ENCODE data around the gene FADS2. TPM values are rescaled to one million over a fixed set of nuclear protein-coding genes. Genes with fewer than 3 reads are reported as not detected.
A peak's percentile ranks its signal among the peaks of the same experiment; 100 is the strongest.

Gene FADS2
- total and polyA plus RNA-seq, 2 experiments from 2014 or later: 124 to 392 TPM

DNA sequence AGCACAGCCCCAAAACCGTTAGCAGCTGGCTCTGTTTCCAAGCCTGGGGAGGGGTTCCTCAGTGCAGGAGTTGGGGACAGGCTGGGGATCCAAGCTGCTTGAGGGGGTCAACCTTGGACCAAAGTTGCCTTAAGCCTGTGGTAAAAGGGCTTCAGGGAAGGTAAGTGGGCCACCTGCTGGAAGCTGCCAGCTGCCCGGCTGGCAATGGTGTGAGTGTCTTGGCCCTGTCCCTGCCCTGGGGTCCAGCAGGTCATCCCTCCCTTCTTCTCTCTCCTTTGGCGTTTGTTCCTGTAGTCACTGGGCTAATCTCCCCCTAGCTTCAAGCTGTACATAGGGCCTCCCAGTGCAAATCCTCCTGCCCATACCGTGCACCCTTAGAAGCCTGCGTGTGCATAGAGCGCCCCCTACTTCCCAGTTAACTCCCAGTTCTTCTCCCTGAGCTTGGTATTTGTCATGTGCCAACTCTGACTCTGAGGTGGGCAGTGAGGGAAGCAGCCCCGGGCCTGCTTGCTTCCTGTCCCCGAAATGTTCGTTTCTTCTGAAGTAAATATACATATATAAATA lies 40.1 kb upstream of the FADS2 start:
- H3F3A ChIP-seq (replicated peaks; ENCODE audit: low read depth): peaks cover 15% of the 10 kb centered on the region; the same call in 1 of the 2 replicates
- H3K27ac ChIP-seq (ENCODE audit: low read depth): no peak overlapping the region
- H3K36me3 Mint-ChIP-seq (ENCODE audit: low read depth): peaks cover 60% of the 10 kb centered on the region
- H2AFZ ChIP-seq: no peak overlapping the region
- no peak overlapping the region for H3K4me3 ChIP-seq
- peaks cover 20% of the 10 kb centered on the region for H3K27me3 Mint-ChIP-seq (ENCODE audit: insufficient read depth, low read depth, poor library complexity)
- peak; percentile 90 for DNase-seq (ENCODE audit: low spot score)
- peaks cover 23% of the 10 kb centered on the region for H3K79me2 ChIP-seq (replicated peaks; ENCODE audit: insufficient read depth)
- no peak overlapping the region for H3K4me2 ChIP-seq
- peaks cover 15% of the 10 kb centered on the region for H3K36me3 ChIP-seq (ENCODE audit: insufficient read depth)
- peaks cover 12% of the 10 kb centered on the region for H4K20me1 ChIP-seq (replicated peaks; ENCODE audit: insufficient read depth)
- TF ChIP-seq, protein P1, sequence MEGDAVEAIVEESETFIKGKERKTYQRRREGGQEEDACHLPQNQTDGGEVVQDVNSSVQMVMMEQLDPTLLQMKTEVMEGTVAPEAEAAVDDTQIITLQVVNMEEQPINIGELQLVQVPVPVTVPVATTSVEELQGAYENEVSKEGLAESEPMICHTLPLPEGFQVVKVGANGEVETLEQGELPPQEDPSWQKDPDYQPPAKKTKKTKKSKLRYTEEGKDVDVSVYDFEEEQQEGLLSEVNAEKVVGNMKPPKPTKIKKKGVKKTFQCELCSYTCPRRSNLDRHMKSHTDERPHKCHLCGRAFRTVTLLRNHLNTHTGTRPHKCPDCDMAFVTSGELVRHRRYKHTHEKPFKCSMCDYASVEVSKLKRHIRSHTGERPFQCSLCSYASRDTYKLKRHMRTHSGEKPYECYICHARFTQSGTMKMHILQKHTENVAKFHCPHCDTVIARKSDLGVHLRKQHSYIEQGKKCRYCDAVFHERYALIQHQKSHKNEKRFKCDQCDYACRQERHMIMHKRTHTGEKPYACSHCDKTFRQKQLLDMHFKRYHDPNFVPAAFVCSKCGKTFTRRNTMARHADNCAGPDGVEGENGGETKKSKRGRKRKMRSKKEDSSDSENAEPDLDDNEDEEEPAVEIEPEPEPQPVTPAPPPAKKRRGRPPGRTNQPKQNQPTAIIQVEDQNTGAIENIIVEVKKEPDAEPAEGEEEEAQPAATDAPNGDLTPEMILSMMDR (conservative IDR thresholded peaks at IDR 0.05; ENCODE audit: low read depth in 2 of 2): peak; percentile 75 to 88
- no peak for TF ChIP-seq POLR2AphosphoS5 (IDR thresholded peaks at IDR 0.05; ENCODE audit: low read depth)
- TF ChIP-seq, protein P2, sequence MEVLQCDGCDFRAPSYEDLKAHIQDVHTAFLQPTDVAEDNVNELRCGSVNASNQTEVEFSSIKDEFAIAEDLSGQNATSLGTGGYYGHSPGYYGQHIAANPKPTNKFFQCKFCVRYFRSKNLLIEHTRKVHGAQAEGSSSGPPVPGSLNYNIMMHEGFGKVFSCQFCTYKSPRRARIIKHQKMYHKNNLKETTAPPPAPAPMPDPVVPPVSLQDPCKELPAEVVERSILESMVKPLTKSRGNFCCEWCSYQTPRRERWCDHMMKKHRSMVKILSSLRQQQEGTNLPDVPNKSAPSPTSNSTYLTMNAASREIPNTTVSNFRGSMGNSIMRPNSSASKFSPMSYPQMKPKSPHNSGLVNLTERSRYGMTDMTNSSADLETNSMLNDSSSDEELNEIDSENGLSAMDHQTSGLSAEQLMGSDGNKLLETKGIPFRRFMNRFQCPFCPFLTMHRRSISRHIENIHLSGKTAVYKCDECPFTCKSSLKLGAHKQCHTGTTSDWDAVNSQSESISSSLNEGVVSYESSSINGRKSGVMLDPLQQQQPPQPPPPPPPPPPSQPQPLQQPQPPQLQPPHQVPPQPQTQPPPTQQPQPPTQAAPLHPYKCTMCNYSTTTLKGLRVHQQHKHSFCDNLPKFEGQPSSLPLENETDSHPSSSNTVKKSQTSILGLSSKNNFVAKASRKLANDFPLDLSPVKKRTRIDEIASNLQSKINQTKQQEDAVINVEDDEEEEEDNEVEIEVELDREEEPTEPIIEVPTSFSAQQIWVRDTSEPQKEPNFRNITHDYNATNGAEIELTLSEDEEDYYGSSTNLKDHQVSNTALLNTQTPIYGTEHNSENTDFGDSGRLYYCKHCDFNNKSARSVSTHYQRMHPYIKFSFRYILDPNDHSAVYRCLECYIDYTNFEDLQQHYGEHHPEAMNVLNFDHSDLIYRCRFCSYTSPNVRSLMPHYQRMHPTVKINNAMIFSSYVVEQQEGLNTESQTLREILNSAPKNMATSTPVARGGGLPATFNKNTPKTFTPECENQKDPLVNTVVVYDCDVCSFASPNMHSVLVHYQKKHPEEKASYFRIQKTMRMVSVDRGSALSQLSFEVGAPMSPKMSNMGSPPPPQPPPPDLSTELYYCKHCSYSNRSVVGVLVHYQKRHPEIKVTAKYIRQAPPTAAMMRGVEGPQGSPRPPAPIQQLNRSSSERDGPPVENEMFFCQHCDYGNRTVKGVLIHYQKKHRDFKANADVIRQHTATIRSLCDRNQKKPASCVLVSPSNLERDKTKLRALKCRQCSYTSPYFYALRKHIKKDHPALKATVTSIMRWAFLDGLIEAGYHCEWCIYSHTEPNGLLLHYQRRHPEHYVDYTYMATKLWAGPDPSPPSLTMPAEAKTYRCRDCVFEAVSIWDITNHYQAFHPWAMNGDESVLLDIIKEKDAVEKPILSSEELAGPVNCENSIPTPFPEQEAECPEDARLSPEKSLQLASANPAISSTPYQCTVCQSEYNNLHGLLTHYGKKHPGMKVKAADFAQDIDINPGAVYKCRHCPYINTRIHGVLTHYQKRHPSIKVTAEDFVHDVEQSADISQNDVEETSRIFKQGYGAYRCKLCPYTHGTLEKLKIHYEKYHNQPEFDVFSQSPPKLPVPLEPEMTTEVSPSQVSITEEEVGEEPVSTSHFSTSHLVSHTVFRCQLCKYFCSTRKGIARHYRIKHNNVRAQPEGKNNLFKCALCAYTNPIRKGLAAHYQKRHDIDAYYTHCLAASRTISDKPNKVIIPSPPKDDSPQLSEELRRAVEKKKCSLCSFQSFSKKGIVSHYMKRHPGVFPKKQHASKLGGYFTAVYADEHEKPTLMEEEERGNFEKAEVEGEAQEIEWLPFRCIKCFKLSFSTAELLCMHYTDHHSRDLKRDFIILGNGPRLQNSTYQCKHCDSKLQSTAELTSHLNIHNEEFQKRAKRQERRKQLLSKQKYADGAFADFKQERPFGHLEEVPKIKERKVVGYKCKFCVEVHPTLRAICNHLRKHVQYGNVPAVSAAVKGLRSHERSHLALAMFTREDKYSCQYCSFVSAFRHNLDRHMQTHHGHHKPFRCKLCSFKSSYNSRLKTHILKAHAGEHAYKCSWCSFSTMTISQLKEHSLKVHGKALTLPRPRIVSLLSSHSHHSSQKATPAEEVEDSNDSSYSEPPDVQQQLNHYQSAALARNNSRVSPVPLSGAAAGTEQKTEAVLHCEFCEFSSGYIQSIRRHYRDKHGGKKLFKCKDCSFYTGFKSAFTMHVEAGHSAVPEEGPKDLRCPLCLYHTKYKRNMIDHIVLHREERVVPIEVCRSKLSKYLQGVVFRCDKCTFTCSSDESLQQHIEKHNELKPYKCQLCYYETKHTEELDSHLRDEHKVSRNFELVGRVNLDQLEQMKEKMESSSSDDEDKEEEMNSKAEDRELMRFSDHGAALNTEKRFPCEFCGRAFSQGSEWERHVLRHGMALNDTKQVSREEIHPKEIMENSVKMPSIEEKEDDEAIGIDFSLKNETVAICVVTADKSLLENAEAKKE (CRISPR knock-in tag; IDR thresholded peaks at IDR 0.05): no peak
- H3K27ac Mint-ChIP-seq: no peak overlapping the region
- H3K27me3 ChIP-seq (ENCODE audit: insufficient read depth): no peaks in the 10 kb centered on the region
- H3K4me1 ChIP-seq (ENCODE audit: insufficient read depth): 0 out of 2 replicates have a peak, but pooled peaks cover 5% of the 10 kb centered on the region
- peaks cover 8% of the 10 kb centered on the region for H3K4me1 Mint-ChIP-seq
- no peaks in the 10 kb centered on the region for H3K9me2 ChIP-seq (ENCODE audit: insufficient read depth)
- no peak overlapping the region for H3K4me3 Mint-ChIP-seq
- no peaks in the 10 kb centered on the region for H3K9me3 Mint-ChIP-seq
- peak; percentile 45 for ATAC-seq
